ENCODE data around the gene MRM2.

MRM2 gene

GRCh38 chr7:2245883-2246675 lies 4.1 kb upstream of the MRM2 start:
- no peak for DNase-seq

GRCh38 chr7:2244404-2244995 lies 2.5 kb upstream of the MRM2 start:
- no peak for DNase-seq

GRCh38 chr7:2243458-2243857 lies 1.5 kb upstream of the MRM2 start:
- DNase-seq: no peak

GRCh38 chr7:2242541-2243429 lies 780 bp upstream of the MRM2 start:
- no peak for DNase-seq

- no peak for DNase-seq
Observed at GRCh38 chr7:2239242-2239641, 2.8 kb downstream of the MRM2 start.

- no peak for DNase-seq
Observed at GRCh38 chr7:2237109-2237602, 4.8 kb downstream of the MRM2 start.

- DNase-seq: no peak
Observed at GRCh38 chr7:2233926-2234325, 8.1 kb downstream of the MRM2 start.

- peak; percentile 86 for DNase-seq
Observed at GRCh38 chr7:2232766-2233520, 9.1 kb downstream of the MRM2 start, which contains the start of gene MAD1L1. TSS of gene MAD1L1 (minus strand) at chr7:2232945. CDS start at chr7:2230133, 2,812 bp downstream.

GRCh38 chr7:2231992-2232765 lies 9.8 kb downstream of the MRM2 start:
- peak; percentile 29 for DNase-seq

GRCh38 chr7:2230882-2231281 lies 11.1 kb downstream of the MRM2 start:
- DNase-seq: no peak

GRCh38 chr7:2230226-2230625 lies 11.8 kb downstream of the MRM2 start:
- no peak for DNase-seq

GRCh38 chr7:2229467-2229866 lies 12.5 kb downstream of the MRM2 start:
- no peak for DNase-seq

GRCh38 chr7:2228921-2229320 lies 13.1 kb downstream of the MRM2 start:
- DNase-seq: no peak

- no peak for DNase-seq
Observed at GRCh38 chr7:2227699-2228098, 14.3 kb downstream of the MRM2 start.

- DNase-seq: no peak
Observed at GRCh38 chr7:2225830-2226229, 16.2 kb downstream of the MRM2 start.

- no peak for DNase-seq
Observed at GRCh38 chr7:2225336-2225735, 16.7 kb downstream of the MRM2 start.

- DNase-seq: no peak
Observed at GRCh38 chr7:2224934-2225333, 17.1 kb downstream of the MRM2 start.

GRCh38 chr7:2224491-2224928 lies 17.5 kb downstream of the MRM2 start:
- no peak for DNase-seq

GRCh38 chr7:2223321-2223720 lies 18.7 kb downstream of the MRM2 start:
- no peak for DNase-seq

- no peak for DNase-seq
Observed at GRCh38 chr7:2222516-2222915, 19.5 kb downstream of the MRM2 start.

GRCh38 chr7:2220954-2221353 lies 21.1 kb downstream of the MRM2 start:
- DNase-seq: no peak

- DNase-seq: no peak
Observed at GRCh38 chr7:2220506-2220905, 21.5 kb downstream of the MRM2 start.

Data from effector CD8-positive, alpha-beta T cell (primary cell).